SK-N-MC (cell line): ENCODE data around the gene ALS2CL.

Experiments
- EZH2 ChIP-seq: fragments of 200-600 bp; sonication (generic); IDR thresholded peaks from one replicate; pipeline ENCODE4 v1.6.1; 2017; ENCODE audit warnings: antibody characterized with exemption
- POLR2AphosphoS5 ChIP-seq: IDR thresholded peaks from 2 replicates; pipeline ENCODE4 v1.6.1; 2012; ENCODE audit warnings: mild to moderate bottlenecking, low read depth, low read length, borderline replicate concordance

- TF ChIP-seq POLR2AphosphoS5 (no peak), EZH2 (no peak)
Observed at GRCh38 chr3:46693038-46693891, at the start of gene ALS2CL.
